Measurements from ENCODE around the gene PPP1R17.

DNA sequence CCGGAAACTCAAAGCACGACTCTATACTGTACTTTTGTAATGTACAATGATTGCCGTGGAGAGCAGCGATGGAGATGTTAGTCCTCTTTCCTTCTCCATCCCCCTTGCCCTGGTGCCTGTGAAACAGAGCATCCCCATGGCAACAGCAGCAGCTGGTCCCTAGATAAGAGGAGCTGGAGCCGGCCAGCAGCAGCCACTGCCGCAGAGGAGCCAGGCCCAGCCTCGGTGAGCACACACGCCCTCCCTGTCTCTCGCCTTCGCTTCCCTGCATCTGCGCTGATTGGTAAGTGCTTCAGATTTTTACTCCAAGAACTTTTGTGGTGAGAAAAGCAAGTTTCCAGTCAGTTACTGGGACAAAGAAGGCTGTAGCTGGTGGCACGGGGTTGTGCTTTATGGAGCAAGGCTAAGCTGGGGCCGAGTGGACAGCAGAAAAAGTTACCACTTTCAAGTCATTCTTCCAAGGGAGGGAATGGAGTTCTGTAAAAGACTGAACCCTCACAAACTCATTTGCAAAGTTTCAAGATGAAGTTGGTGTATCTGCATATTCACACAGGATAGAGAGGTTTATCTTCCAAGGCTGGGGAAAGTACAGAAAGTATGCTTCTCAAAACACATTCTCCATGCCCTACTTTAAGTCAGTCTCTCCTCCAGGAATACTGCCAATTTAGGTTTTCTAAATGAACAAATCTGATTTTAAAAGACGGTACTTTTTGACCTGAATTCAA is at the start of gene PPP1R17:
- TF ChIP-seq, protein P1, sequence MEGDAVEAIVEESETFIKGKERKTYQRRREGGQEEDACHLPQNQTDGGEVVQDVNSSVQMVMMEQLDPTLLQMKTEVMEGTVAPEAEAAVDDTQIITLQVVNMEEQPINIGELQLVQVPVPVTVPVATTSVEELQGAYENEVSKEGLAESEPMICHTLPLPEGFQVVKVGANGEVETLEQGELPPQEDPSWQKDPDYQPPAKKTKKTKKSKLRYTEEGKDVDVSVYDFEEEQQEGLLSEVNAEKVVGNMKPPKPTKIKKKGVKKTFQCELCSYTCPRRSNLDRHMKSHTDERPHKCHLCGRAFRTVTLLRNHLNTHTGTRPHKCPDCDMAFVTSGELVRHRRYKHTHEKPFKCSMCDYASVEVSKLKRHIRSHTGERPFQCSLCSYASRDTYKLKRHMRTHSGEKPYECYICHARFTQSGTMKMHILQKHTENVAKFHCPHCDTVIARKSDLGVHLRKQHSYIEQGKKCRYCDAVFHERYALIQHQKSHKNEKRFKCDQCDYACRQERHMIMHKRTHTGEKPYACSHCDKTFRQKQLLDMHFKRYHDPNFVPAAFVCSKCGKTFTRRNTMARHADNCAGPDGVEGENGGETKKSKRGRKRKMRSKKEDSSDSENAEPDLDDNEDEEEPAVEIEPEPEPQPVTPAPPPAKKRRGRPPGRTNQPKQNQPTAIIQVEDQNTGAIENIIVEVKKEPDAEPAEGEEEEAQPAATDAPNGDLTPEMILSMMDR (conservative IDR thresholded peaks at IDR 0.05; ENCODE audit: low read depth in 2 of 2), result no peak
- no peak for TF ChIP-seq JUNB (IDR thresholded peaks at IDR 0.05; ENCODE audit: unreplicated experiment)
- TF ChIP-seq CREB1 (CRISPR knock-in tag; IDR thresholded peaks at IDR 0.05; ENCODE audit: low read depth), result no peak
- TF ChIP-seq, protein P2, sequence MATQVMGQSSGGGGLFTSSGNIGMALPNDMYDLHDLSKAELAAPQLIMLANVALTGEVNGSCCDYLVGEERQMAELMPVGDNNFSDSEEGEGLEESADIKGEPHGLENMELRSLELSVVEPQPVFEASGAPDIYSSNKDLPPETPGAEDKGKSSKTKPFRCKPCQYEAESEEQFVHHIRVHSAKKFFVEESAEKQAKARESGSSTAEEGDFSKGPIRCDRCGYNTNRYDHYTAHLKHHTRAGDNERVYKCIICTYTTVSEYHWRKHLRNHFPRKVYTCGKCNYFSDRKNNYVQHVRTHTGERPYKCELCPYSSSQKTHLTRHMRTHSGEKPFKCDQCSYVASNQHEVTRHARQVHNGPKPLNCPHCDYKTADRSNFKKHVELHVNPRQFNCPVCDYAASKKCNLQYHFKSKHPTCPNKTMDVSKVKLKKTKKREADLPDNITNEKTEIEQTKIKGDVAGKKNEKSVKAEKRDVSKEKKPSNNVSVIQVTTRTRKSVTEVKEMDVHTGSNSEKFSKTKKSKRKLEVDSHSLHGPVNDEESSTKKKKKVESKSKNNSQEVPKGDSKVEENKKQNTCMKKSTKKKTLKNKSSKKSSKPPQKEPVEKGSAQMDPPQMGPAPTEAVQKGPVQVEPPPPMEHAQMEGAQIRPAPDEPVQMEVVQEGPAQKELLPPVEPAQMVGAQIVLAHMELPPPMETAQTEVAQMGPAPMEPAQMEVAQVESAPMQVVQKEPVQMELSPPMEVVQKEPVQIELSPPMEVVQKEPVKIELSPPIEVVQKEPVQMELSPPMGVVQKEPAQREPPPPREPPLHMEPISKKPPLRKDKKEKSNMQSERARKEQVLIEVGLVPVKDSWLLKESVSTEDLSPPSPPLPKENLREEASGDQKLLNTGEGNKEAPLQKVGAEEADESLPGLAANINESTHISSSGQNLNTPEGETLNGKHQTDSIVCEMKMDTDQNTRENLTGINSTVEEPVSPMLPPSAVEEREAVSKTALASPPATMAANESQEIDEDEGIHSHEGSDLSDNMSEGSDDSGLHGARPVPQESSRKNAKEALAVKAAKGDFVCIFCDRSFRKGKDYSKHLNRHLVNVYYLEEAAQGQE (IDR thresholded peaks at IDR 0.05; ENCODE audit: unreplicated experiment), result no peak
- no peak for TF ChIP-seq EZH2phosphoT487 (IDR thresholded peaks at IDR 0.05; ENCODE audit: unreplicated experiment)
- no peak for TF ChIP-seq POLR2AphosphoS5 (IDR thresholded peaks at IDR 0.05; ENCODE audit: low read depth)
- TF ChIP-seq EZH2 (IDR thresholded peaks at IDR 0.05; ENCODE audit: low read depth, unreplicated experiment), result no peak
